NCI-H2227 treated with DMSO at 0.1 percent for 48 hours (cell line): ENCODE data around the gene HELT.

Source experiments
- DNase-seq: peaks from one replicate; lab custom pipeline; 2025; lab: John Stamatoyannopoulos, UW

HELT gene

DNA sequence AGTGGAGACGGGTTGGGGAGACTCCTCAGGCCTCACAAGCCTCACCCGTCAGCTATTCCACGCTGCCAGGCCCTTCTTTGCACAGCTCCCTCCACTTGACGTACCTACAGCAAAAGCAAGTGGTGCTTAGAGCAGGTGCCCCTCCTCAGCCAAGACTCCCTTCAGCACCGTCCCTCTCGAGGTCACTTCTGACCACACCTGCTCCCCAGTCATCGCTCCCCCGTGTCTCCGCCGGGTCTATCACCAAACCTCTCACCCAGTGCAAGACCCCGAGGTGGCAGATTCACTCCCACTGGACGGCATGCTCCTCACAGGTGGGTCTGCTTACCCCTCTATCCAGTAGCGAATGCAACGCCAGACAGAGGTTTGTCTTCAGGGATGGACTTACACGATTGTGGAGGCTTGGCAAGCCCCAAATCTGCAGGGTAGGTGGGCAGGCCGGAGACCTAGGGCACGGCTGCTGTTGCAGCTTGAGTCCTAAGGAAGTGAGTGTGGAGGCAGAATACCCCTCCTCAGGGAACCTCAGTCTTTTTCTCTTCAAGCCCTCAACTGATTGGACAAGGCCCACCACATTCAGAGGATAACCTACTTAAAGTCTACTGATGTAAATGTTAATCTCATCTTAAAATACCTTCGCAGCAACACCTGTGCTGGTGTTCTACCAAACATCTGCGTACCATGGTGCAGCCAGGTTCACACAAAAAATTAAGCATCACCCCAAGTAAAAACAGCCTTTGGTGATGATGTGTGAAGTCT lies 14.5 kb upstream of the HELT start:
- DNase-seq: no peak

GRCh38 chr4:185004562-185005218 lies 13.6 kb upstream of the HELT start:
- peak; percentile 43 for DNase-seq

- peak; percentile 59 for DNase-seq
These were observed 13.0 kb upstream of the HELT start for GRCh38 chr4:185005219-185005819.

DNA sequence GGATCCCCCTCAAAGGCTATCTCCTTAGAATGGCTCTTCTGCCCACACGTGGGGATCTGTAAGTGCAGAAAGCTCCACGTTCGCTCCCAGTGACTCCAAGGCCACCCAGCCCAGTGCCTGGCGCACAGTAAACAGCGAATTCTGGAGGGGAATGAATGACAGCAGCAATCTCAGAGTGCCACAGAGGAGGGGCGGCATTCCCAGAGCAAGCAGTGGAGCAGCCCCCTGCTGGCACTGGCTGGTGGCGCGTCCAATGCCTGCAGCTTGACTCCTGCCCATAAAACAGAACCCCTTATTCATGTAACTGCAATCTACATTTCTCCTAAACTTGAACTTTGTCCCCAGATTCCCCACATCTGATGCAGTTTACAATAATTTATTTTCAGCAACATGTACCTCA lies 6.9 kb upstream of the HELT start:
- no peak for DNase-seq

DNA sequence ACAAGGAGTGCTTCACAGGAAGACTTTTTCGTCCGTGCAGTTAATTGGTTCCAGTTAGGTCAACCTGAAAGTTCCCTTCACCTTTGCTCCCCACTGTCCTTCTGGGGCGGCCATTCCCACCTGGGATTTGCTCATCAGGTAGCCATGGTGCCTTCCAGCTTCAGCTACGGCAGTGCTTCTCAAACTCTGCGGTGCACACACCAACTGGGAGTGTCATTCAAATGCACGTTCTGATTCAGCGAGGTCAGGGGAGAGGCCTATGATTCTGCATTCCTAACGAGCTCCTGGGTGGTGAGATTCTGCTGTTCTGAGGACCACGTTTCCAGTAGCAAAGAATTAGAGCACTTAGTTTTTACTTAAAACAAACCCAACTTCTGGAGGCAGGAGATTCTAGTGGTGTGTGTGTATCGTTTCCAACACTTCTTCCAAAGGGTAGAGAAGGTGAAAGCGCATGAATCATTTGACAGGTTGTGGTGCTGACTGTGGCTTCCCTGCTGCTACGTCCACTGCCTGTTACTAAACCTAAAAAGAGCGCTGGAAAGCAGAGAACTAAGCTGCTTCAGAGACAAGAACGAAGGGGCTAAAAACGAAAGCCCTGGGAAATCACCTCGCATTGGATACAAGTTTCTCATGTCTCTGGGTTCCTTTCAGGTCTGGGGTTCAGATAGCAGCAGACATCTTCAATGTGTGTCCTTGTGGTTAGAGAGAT lies 4.7 kb upstream of the HELT start:
- no peak for DNase-seq

GRCh38 chr4:185015108-185015507 lies 3.2 kb upstream of the HELT start:
- DNase-seq: no peak

GRCh38 chr4:185016101-185016940 lies 2.0 kb upstream of the HELT start:
- DNase-seq: no peak

GRCh38 chr4:185016946-185017758 lies 1.1 kb upstream of the HELT start:
- no peak for DNase-seq

DNA sequence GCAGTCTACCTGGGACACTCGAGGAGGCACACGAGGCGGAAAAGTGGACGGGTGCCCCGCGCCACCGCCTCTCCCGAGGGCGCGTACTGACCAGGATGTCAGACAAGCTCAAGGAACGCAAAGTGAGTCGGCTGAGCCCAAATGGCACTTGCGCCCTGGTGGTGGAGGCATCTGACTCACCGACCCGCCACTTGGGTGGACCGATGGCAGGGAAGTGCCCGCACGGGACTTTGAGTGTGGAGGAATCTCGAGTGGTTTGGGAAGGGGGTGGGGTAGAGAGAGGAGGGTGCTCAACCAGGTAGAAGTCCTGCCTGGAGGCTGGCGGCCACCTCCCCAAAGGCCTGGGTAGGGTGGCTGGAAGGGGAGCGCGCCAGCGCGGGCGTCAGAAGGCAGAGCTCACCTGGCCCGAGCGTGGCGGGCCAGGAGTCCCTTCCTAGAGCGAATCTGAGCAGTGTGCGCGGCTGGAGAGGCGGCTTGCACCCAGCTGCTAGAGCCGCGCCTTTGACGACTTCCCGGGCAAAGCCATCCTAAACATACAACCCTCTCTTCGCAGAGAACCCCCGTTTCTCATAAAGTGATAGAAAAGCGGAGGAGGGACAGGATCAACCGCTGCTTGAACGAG lies 655 bp downstream of the HELT start:
- DNase-seq: no peak

GRCh38 chr4:185019456-185020292 lies 1.4 kb downstream of the HELT start:
- no peak for DNase-seq

- no peak for DNase-seq
These were observed 2.1 kb downstream of the HELT start for GRCh38 chr4:185020293-185020808.

GRCh38 chr4:185020863-185021761 lies 2.8 kb downstream of the HELT start:
- DNase-seq: no peak

GRCh38 chr4:185023471-185023870 lies 5.2 kb downstream of the HELT start:
- no peak for DNase-seq

DNA sequence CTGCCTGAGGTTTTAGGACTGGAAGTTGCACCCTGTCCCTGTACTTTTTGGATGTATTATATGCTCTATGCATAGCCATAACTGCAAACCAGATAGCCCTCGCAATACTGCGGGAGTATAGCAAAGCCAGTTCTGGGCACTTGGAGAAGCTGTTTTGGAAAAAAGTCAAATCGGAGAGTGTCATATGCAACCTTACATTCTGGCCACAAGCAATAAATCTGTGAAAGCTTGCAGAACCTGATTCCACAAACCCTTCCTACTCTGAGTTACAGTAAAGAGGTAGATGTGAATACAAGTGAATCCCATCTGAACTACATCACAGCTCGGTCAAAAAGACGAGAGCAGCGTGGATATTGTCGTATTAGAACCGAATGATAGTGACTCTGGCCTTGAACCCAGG lies 10.3 kb downstream of the HELT start:
- no peak for DNase-seq

GRCh38 chr4:185031611-185032010 lies 13.3 kb downstream of the HELT start:
- no peak for DNase-seq

DNA sequence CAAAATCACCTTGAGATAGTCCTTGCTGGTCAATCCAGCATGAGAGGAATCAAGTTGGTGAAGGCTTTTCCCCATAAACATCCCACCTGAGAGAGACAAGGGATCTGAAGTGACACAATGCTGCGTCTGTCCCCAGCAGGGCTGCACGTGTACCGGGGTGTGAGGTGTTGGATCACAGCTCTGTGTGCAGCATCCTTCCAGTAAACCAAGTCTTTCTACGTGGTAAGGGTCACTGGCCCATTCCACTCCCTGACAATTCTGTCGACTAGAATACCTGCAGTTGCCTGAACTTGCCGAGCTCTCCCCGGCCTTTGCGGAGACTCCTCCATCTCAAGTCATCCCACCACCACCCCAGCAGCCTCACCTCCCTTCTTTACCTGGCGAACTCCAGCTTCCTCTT lies 14.8 kb downstream of the HELT start:
- no peak for DNase-seq

DNA sequence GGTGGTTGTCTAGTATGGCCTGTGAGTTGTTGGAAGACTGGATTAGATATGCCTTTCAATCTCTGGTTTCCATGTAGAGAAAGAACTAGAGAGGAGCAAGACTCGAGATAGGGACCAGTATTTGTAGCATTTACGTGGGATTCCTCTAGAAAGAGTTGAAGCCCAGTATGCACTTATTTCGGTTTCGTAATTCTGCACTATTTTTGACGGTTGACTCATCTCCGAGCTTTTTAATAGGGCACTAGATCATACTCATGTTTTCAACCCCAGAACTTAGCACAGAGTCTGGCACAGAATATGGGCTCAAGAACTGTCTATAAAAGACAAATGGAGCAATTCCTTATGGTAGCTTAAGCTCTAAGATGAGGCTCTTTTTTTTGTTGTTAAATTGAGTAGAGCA lies 15.7 kb downstream of the HELT start:
- no peak for DNase-seq

GRCh38 chr4:185035284-185035683 lies 17.0 kb downstream of the HELT start:
- no peak for DNase-seq
